ENCODE data around the gene ZNF618.

Gene ZNF618

DNA sequence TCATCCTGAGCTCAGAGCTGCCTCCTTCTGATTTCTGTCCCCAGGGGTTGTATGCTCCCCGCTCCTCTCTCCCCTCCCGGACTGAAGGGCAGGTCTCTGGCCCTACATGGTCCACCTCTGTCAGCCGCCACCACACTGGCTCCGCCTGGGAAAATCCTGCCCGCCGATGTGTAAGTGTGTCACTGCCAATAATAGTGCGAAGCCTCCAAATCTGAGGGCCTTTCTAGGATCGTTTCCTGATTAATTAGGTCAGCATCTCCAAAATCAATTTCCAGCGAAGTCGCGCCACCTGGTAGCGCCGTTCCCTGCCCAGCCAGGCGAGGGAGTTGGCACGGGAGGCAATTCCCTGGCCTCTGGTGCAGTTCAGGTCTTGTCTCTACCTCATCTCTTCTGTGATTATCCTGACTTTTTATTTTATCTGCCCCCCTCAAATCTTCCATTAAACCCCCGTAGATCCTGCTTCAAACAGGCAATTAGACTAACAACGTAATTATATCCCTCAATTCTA lies 73.5 kb downstream of the ZNF618 start:
- H3K27ac ChIP-seq, result no peak overlapping the region
- TF ChIP-seq, protein P1, sequence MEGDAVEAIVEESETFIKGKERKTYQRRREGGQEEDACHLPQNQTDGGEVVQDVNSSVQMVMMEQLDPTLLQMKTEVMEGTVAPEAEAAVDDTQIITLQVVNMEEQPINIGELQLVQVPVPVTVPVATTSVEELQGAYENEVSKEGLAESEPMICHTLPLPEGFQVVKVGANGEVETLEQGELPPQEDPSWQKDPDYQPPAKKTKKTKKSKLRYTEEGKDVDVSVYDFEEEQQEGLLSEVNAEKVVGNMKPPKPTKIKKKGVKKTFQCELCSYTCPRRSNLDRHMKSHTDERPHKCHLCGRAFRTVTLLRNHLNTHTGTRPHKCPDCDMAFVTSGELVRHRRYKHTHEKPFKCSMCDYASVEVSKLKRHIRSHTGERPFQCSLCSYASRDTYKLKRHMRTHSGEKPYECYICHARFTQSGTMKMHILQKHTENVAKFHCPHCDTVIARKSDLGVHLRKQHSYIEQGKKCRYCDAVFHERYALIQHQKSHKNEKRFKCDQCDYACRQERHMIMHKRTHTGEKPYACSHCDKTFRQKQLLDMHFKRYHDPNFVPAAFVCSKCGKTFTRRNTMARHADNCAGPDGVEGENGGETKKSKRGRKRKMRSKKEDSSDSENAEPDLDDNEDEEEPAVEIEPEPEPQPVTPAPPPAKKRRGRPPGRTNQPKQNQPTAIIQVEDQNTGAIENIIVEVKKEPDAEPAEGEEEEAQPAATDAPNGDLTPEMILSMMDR (conservative IDR thresholded peaks at IDR 0.05), result no peak

DNA sequence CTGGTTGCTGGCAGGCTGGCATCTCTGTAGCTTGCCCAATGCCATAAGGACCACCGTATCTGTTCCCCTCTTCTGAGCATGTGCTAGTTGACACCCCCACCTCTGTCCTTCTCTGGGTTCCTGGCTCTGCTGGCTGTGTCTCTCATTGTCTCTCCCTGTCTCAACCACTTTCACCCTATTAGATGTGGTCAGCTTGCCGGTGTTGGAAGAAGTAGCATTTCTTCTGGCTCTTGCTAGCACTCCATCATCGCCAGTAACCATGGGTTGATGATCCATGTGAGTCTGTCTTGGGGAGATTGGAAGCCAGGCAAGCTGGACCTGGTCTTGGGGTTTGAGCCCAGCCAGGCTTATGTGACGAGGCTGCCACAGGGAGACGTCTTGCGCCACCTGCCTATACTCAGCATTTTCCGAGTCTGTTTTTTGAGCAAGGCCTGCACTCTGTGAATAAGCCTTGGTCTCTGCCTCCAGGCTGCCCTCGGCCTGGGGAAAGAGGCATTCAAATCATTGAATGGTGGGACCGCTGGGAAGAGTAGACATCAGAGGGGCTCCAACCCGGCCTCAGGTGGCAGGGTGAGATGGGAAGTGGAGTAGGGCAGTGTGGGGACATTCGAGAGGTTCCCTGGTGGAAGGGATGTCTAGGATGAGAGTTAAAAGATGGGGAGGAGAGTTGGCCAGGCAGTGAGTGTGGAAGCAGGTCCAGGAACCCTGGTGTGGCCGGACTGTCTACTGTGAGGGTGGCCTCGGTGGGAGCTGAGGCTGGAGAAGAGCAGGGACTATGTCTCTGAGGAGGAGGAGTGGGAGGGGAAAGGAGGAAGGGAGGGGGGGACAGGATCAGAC lies 74.3 kb downstream of the ZNF618 start:
- TF ChIP-seq, protein P1 (conservative IDR thresholded peaks at IDR 0.05), result no peak
- H3K27ac ChIP-seq, result no peak overlapping the region

DNA sequence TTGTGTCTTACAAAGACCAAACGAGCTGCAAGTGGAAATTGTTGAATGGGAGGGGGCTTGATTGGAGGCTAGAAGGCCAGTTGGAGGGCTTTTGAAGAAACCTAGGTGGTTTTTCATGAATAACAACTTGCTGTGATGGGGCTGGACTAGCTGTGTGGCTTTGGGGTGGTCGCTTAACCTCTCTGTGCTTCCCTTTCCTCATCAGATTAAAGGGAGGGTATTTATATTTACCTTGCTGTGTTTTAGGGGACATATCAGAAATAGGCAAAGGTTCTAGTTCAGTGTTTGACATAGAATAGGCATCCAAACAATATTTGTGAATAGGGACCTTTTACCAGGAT lies 74.9 kb downstream of the ZNF618 start:
- TF ChIP-seq, protein P1 (conservative IDR thresholded peaks at IDR 0.05), result no peak
- H3K27ac ChIP-seq, result no peak overlapping the region

DNA sequence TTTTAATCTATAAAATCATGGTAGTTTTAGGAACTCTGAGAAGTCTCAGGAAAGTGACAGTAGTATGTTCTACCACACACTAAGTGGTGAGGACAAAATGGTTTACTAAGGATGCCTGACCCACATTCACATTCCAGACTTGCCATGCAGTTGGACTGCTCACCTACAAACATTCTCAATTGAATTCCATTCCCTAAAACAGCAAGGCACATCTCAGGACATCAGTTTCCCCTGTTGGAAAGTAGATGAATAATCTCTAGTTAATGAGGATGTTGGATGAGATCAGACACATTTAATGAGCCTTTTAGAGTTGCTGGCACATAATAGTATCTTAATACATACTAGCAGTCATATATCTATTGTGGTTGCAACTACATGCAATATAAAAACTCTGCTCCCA lies 76.6 kb downstream of the ZNF618 start:
- TF ChIP-seq, protein P1 (conservative IDR thresholded peaks at IDR 0.05), result no peak
- no peak overlapping the region for H3K27ac ChIP-seq

DNA sequence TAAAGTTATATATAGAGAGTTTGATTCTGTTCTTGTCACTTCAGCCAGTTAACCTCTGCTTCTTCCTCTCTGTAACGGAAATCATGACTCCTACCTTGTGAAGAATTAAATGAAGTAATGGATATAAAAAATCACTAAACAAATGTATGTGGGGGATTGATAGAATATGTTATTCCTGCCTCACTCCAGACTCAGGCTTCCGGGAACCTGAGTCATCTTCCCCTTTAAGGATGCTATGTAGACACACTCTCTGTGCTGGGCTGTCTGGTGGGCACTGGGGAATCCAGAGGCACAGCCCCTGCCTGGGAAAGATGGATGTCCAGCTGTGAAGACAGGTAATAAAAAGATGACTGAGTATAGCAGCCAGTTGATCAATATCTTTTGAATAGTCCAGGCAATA lies 77.4 kb downstream of the ZNF618 start:
- TF ChIP-seq, protein P1 (conservative IDR thresholded peaks at IDR 0.05), result no peak
- H3K27ac ChIP-seq, result no peak overlapping the region

DNA sequence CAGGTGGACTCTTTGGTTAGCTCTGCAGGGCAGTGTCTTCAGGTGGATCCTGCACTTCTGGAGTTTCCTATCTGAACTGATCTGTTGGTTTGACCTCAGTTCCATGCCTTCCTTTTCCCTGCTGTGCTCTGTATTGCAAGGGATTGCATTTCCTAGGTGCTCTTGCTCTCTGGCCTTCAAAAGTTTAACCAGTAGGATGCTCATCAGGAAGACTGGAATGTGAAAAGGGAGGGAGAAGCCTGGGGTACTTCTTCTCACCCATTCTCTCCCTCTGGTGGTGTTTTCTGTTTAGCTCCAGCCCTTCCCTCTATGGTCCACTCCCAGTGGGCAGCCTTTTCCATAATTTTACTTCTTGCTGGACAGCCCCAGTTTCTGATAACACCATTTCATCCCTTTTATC lies 78.5 kb downstream of the ZNF618 start:
- no peak overlapping the region for H3K27ac ChIP-seq
- TF ChIP-seq, protein P1 (conservative IDR thresholded peaks at IDR 0.05), result no peak

DNA sequence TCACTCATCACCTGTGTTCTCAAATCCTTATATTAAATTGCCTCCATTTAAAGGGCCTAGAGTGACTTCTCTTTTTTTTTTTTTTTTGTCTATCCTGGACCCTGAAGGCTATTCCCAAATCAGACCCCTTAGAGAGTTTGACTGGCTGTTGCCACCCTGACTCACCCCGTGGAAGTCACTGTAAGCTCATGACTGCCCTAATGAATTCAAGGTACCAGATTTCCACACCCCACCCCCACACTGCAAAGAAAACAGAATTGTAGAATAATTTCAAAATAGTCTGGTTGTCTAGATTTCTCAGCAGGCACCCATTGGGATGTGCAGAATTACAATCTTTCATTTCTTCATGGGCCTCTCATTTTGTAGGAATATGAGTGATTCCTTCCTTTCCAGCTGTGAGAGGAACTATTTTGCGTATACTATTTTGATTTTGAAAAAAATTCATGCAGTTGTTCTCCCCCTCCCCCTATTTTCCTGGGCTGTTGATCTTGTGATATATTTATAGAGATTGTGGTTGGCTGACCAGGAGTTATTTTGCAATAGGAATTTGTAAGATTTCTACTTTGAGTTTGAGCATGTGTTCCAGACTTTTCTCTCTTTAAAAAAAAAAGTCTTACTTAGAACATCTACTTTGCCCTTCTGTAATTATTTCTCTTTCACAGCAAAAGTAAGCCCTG lies 79.1 kb downstream of the ZNF618 start:
- TF ChIP-seq, protein P1 (conservative IDR thresholded peaks at IDR 0.05), result no peak
- H3K27ac ChIP-seq, result no peak overlapping the region
